Activated T-helper 1 cell treated with anti-CD3 and anti-CD28 coated beads, Interleukin-2, amount 50 U/mL, for 16 hours (primary cell): ENCODE results near the gene LRRK1.

Source experiments
- DNase-seq, 2 donors: peaks; one replicate each; pipeline ENCODE4 v3.0.0-alpha.2; 2020; ENCODE audit warnings: low read depth in 1 of 2, low spot score in 1 of 2

Gene LRRK1

DNA sequence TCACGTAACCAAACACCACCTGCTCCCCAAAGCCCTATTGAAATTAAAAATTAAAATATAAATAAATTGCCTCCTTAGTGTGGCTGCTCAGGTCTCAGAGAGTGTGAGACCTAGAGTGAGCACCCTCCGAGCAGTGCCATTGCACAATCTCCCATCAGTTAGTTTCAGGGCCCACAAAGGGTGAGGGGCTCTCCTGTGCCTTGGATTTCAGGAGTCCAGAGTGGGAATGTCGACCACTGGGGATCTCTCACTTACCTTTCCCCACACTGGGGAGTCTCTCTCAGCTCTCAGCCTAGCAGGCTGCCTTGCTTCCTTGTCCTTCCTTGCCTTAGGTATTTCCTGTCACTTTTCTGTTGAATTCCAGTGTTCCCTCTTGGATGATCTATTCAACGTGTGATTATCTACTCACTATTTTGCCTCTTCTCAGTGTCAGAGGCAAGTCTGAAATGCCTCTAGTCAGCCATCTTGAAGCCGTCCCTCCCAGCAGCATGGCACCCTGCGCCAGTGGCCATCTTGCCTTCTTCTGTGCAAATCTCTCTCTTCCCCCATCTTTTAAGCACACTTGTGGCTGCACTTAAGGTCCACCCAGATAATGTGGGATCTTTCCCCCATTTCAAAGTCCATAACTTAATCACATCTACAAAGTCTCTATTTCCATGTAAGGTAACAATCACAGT lies 119.3 kb downstream of the LRRK1 start:
- DNase-seq = no peak

- DNase-seq = no peak
Measured at GRCh38 chr15:101039461-101039860, 120.3 kb downstream of the LRRK1 start.

DNA sequence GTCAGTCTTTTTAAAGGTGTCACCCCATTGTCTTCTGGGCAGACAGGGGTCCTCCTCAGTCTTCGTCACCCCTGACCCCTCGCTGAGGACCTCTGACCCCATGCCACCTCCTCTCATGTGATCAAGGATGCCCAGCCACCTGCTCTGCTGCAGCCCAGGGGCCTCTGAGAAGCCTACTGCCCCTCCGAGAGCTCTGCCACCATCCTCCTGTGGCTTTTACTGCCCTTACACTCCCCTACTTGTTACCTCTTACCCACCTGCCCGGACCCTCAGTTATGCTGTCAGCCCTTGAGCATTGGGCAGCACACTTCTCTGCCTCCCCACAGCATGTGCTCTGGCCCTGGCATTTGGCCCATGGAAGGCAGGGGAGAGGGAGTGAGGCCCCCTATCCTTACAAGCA lies 123.2 kb downstream of the LRRK1 start:
- no peak for DNase-seq

- DNase-seq = no peak
Measured at GRCh38 chr15:101043011-101043410, 123.9 kb downstream of the LRRK1 start.

- no peak for DNase-seq
Measured at GRCh38 chr15:101043911-101044624, 124.9 kb downstream of the LRRK1 start.

DNA sequence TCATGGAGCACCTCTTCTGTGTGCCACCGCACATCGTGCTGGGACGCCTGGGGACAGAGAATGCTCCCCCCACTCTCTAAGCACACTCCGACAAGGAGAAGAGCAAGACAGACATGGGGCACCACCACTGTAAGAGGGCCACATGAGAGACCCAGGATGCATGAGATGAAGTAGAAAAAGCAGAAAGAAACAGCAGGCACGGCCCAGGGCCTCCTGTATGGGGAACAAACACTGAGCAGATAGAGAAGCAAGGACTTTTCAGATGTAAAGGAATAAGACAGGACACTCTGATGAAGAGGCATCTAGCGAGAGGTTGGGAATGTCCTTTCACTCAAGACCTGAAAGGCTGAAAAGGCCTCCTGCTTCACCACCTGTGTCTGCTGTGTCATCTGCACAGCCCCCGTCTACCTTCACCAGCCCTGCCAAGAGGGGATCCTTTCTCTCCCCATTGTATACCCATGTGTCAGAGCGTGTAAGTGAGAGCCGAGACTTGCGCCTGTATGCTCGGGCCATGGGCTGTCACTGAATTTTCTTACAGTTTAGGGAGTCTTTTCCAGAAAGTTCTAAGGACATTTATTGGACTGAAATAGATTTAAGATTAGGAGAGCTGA lies 125.6 kb downstream of the LRRK1 start:
- DNase-seq = no peak

GRCh38 chr15:101045236-101045646 lies 126.1 kb downstream of the LRRK1 start:
- no peak for DNase-seq

GRCh38 chr15:101045835-101046691 lies 126.9 kb downstream of the LRRK1 start:
- no peak for DNase-seq

DNA sequence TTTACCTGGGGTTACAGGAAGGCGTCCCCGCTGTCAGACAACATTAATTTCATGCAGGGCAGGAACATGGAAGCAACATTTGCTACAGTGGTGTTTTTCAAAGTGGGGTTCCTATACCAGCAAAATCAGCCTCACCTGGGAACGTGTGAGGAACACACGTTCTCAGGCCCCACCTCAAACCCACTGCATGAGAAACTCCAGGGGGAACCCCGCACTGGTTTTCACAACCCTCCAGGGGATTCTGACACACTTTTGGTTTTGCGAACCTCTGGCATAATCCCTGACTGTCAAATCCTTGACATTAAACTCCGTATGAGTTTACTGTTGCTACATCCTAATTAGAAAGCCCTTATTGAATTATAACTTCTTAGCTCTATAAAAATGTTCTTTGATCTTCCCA lies 127.7 kb downstream of the LRRK1 start:
- DNase-seq = no peak

DNA sequence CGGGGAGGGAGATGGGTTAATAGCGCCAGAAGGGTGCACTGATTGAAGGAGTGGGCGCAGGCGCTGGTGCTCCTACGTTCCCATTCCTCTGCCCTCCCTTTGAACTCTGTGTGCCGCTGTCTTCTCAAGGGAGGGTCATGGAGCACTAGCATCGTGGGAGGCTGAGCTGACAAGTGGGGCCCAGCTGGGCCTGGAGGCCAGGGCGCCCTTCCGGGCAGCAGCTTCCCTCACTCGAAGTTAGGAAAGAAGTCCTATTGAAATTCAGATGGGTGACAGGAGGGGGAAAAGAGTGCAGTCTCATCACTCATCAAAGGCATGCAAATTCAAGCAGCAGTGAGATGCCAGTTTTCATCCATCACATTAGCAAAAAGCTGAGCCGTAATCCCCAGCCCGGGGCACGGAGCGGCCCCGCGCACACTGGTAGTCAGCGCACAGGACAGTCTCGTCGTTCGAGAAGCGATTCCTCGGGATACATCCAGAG lies 128.2 kb downstream of the LRRK1 start:
- DNase-seq = no peak

DNA sequence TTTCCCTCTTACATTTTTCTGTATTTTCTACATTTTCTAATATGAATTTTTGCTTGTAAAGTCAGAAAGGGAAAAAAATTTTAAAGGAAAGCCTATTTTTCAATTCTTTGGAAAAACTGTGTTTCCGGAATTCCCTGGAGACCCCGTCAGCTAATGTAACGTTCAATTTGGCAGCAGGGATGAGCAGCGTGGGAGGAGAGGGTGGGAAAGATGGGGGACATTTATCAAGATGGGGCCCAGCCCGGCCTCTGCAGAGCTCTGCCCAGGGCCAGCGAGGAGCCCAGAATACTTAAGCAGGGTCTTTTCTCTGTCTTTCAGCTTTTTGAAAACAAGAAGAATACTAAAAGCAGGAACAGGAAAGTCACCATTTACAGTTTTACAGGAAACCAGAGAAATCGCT lies 129.0 kb downstream of the LRRK1 start:
- no peak for DNase-seq

DNA sequence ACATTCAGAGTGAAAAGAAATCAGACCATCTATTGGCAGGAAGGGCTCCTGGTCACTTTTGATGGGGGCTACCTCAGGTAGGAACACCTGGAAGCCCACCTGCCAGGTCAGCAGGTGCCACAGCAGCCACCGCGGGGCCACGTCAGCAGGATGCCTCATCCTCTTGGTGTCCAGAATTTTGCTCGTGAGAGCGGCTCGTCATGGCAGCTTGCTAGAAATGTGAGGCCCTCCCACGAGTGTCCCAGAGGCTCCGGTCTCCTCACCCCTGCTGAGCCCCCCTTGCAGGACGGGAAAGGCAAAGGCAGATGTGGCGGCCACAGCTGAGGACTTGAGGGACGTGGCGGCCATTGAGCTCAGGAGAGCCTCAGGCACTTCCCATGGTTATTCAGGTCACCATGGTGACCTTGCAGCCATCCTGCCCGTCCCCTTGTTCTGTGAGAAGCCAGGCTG lies 129.4 kb downstream of the LRRK1 start:
- DNase-seq = no peak

- no peak for DNase-seq
Measured at GRCh38 chr15:101049282-101049681, 130.1 kb downstream of the LRRK1 start.

- no peak for DNase-seq
Measured at GRCh38 chr15:101049856-101050622, 130.9 kb downstream of the LRRK1 start.

DNA sequence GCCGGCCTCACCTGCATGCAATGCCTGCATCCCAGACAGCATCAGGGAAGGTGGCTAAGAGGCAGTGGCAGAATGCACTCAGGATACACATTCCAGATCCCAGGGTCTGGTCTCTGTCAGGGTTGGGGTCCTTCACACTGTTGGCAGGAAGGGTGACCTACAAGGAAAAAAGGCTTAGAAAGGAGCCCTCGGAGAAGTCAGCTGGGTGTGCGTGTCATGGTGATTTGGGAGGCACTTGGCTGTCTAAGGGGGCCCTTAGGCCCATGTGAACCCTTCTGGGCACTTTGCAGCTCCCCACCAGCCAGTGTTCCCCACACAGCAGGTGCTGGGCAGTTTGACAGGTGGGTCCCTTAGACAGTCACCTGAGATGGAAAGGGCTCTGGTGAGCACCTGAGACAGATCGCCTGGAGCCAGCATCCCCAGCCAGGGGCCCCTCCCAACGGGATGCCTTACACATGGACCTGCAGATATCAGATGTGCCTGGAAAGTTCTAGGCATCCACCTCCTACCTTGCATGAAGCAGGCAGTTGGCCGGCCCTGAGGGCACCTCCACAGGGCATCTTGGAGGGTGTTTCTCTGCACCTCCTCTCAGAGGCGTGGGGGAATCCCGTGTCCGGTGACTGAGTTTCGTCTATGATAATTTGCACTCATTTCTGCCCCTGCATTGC lies 131.6 kb downstream of the LRRK1 start:
- DNase-seq = no peak

DNA sequence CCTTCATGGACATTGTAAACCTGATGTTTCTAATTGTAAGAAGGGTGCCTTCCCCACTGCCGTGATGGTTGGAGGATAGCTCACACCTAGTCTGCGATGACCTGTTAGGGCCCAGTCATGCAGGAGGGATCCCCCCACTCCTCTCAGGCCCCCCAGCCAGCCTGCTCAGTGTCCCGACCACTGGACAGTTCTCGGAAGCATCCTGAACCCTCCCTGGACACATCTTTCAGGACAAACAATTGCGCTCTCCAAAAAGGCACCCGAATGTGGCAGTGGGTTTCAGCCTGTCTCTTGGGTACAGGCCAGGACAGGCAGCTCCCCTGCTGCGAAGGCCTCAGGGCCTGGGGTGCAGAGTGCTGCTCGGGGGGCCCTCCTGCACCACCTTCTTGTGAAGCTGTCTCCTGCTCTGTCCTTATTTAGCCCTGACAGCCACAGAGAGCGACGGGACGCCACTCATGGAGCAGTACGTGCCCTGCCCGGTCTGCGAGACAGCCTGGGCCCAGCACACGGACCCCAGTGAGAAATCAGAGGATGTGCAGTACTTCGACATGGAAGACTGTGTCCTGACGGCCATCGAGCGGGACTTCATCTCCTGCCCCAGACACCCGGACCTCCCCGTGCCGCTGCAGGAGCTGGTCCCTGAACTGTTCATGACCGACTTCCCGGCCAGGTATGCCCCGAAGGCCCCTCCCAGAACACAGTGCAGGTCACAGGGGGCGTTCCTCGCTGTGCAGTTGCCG lies 132.3 kb downstream of the LRRK1 start:
- DNase-seq = no peak

- no peak for DNase-seq
Measured at GRCh38 chr15:101052031-101052620, 133.0 kb downstream of the LRRK1 start.

DNA sequence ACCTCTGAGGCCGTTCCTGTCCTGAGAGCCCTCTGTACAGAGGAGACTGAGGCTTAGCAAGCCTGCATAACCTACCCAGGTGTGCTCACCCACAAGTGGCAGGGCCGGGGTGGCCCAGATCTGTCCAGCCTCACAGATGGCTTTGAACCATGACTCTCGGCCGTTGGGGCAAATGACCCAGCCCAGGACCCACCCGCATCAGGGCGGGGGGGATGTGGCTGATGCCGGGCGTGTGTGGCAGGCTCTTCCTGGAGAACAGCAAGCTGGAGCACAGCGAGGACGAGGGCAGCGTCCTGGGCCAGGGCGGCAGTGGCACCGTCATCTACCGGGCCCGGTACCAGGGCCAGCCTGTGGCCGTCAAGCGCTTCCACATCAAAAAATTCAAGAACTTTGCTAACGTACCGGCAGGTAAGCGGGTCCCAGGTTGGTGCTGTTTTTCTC lies 133.5 kb downstream of the LRRK1 start:
- DNase-seq = no peak

DNA sequence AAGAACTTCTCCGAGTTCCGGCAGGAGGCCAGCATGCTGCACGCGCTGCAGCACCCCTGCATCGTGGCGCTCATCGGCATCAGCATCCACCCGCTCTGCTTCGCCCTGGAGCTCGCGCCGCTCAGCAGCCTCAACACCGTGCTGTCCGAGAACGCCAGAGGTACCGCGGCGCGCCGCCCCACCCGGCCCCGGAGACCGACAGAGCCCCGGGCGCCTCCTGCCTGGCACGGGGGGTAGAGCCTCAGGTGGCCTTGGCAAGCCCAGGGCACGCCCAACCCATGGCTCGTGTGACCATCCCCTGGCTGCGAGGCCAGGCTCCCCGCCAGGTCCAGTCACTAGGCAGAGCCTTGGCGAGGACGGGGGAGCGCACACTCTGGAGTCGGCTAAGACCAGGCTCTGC lies 134.1 kb downstream of the LRRK1 start:
- DNase-seq = no peak
